MM.1S (cell line): ENCODE data around the gene MOG.

ENCODE experiments used
- DNase-seq: peaks from one replicate; pipeline ENCODE4 v3.0.0-alpha.2; 2015
- H2AFZ ChIP-seq: fragments of 300-600 bp; sonication (generic); 2 replicates; pipeline ENCODE4 v1.6.0; 2016; ENCODE audit warnings: antibody characterized with exemption, low read length
- H3F3A ChIP-seq: fragments of 300-600 bp; sonication (generic); 2 replicates; pipeline ENCODE4 v1.6.1; 2016; ENCODE audit warnings: mild to moderate bottlenecking, antibody characterized with exemption, low read length, moderate library complexity, mixed read lengths; ENCODE audit not compliant: insufficient read depth
- H3K27ac ChIP-seq: fragments of 300-600 bp; sonication (generic); 2 replicates; pipeline ENCODE4 v1.5.1; 2016; ENCODE audit warnings: mild to moderate bottlenecking, low read length
- H3K27me3 ChIP-seq: fragments of 300-600 bp; sonication (generic); replicated peaks from 2 replicates; pipeline ENCODE4 v1.6.0; 2016; ENCODE audit warnings: low read length; ENCODE audit not compliant: insufficient read depth
- H3K36me3 ChIP-seq: fragments of 300-600 bp; sonication (generic); replicated peaks from 2 replicates; pipeline ENCODE4 v1.6.1; 2016; ENCODE audit warnings: mild to moderate bottlenecking, low read length, mixed read lengths; ENCODE audit not compliant: insufficient read depth
- H3K4me1 ChIP-seq: fragments of 300-600 bp; sonication (generic); 2 replicates; pipeline ENCODE4 v1.6.1; 2016; ENCODE audit warnings: low read length, mixed read lengths
- H3K4me2 ChIP-seq: fragments of 300-600 bp; sonication (generic); 2 replicates; pipeline ENCODE4 v1.6.0; 2016; ENCODE audit warnings: low read depth, low read length
- H3K4me3 ChIP-seq: fragments of 300-600 bp; sonication (generic); 2 replicates; pipeline ENCODE4 v1.5.1; 2016; ENCODE audit warnings: low read length, mixed read lengths
- H3K79me2 ChIP-seq: fragments of 300-600 bp; sonication (generic); 2 replicates; pipeline ENCODE4 v1.6.1; 2016; ENCODE audit warnings: mixed run types, low read length, mixed read lengths
- H3K9ac ChIP-seq: fragments of 300-600 bp; sonication (generic); 2 replicates; pipeline ENCODE4 v1.6.1; 2016; ENCODE audit warnings: low read length, mixed read lengths
- H3K9me2 ChIP-seq: fragments of 300-600 bp; sonication (generic); replicated peaks from 2 replicates; pipeline ENCODE4 v1.6.1; 2016; ENCODE audit warnings: mild to moderate bottlenecking, low read length, mixed read lengths; ENCODE audit not compliant: insufficient read depth
- H3K9me3 ChIP-seq: fragments of 300-600 bp; sonication (generic); replicated peaks from 2 replicates; pipeline ENCODE4 v1.6.1; 2016; ENCODE audit warnings: mild to moderate bottlenecking, low read length, mixed read lengths; ENCODE audit not compliant: insufficient read depth
- H4K20me1 ChIP-seq: fragments of 300-600 bp; sonication (generic); 2 replicates; pipeline ENCODE4 v1.6.1; 2016; ENCODE audit warnings: mild to moderate bottlenecking, low read length, moderate library complexity, mixed read lengths; ENCODE audit not compliant: insufficient read depth
- EZH2 ChIP-seq: fragments of 300-600 bp; sonication (generic); optimal IDR thresholded peaks from 2 replicates; pipeline ENCODE3; 2017; ENCODE audit warnings: low read depth, mild to moderate bottlenecking, antibody characterized with exemption, low read length, mixed read lengths
- EZH2phosphoT487 ChIP-seq: fragments of 300-600 bp; sonication (generic); IDR thresholded peaks from 2 replicates; pipeline ENCODE4 v1.6.1; 2018; ENCODE audit warnings: antibody characterized with exemption, low read length
- TF ChIP-seq, protein P1 (sequence below): fragments of 300-600 bp; sonication (generic); IDR thresholded peaks from 2 replicates; pipeline ENCODE4 v1.5.1; 2016; ENCODE audit warnings: antibody characterized with exemption, low read length, mixed read lengths

The MOG gene

DNA sequence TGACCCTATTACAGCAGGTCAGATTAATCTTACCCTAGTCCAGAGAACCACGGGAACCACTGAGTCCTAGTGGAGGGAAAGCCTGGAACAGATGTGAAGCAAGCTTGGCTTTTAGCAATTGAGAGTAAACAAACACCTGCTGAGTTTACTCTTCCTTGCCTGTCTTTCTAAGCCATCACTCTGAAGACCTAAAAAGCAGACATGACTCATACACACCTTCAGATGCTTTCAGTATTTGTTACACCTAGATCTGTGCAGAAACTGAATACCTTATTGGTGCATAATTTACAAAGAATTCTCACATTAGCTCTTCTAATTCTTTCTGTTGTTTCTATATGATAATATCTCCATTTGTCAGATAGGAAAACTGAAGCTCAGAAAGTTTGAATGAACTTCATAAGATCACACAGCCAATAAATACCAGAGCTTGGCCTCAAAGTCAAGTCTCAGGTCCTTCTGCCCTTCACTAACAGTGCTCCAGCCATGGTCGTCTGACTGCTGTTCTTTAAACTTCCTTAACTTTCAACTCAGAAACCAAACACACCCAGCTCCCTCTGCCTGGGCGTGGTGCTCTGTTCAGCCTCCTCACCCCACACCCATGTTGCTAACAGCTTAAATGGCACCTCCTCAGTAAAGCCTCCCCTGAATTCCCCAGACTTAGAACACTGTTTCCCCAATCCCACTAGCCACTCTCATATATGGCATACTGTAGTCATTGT lies 15.3 kb upstream of the MOG start:
- Histone ChIP-seq H3K4me3 (no peak overlapping the region), H3K27me3 (no peaks in the 10 kb centered on the region), H3K4me1 (0 out of 2 replicates have a peak, but pooled peaks cover 8% of the 10 kb centered on the region), H3K9me2 (no peaks in the 10 kb centered on the region), H3K4me2 (no peak overlapping the region), H3K36me3 (no peaks in the 10 kb centered on the region), H3K9me3 (no peaks in the 10 kb centered on the region), H3K79me2 (no peaks in the 10 kb centered on the region), H2AFZ (peak overlapping the region; percentile 47), H3K27ac (no peak overlapping the region), H3F3A (peaks cover 10% of the 10 kb centered on the region; the same call in 1 of the 2 replicates), H4K20me1 (no peaks in the 10 kb centered on the region), H3K9ac (no peak overlapping the region)
- TF ChIP-seq, protein P1, sequence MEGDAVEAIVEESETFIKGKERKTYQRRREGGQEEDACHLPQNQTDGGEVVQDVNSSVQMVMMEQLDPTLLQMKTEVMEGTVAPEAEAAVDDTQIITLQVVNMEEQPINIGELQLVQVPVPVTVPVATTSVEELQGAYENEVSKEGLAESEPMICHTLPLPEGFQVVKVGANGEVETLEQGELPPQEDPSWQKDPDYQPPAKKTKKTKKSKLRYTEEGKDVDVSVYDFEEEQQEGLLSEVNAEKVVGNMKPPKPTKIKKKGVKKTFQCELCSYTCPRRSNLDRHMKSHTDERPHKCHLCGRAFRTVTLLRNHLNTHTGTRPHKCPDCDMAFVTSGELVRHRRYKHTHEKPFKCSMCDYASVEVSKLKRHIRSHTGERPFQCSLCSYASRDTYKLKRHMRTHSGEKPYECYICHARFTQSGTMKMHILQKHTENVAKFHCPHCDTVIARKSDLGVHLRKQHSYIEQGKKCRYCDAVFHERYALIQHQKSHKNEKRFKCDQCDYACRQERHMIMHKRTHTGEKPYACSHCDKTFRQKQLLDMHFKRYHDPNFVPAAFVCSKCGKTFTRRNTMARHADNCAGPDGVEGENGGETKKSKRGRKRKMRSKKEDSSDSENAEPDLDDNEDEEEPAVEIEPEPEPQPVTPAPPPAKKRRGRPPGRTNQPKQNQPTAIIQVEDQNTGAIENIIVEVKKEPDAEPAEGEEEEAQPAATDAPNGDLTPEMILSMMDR, result no peak
- TF ChIP-seq EZH2 (no peak), EZH2phosphoT487 (no peak)
- no peak for DNase-seq

GRCh38 chr6:29647927-29648642 lies 8.8 kb upstream of the MOG start:
- DNase-seq, result peak; percentile 33
- H2AFZ ChIP-seq, result no peak overlapping the region
- H3K27ac ChIP-seq, result no peak overlapping the region

GRCh38 chr6:29649701-29650673 lies 6.9 kb upstream of the MOG start:
- no peaks in the 10 kb centered on the region for H3K9me3 ChIP-seq
- no peaks in the 10 kb centered on the region for H3K27me3 ChIP-seq
- H3F3A ChIP-seq, result no peaks in the 10 kb centered on the region
- peak overlapping the region; percentile 72 for H3K9ac ChIP-seq
- H2AFZ ChIP-seq, result peak overlapping the region; percentile 85
- peak; percentile 98 for DNase-seq
- no peaks in the 10 kb centered on the region for H4K20me1 ChIP-seq
- TF ChIP-seq, protein P1, result peak; percentile 86
- no peak for TF ChIP-seq EZH2
- H3K27ac ChIP-seq, result peak overlapping the region; percentile 80
- H3K4me1 ChIP-seq, result peaks cover 4% of the 10 kb centered on the region; the same call in 1 of the 2 replicates
- no peaks in the 10 kb centered on the region for H3K9me2 ChIP-seq
- H3K4me2 ChIP-seq, result peak overlapping the region; percentile 71
- H3K79me2 ChIP-seq, result no peaks in the 10 kb centered on the region
- peak overlapping the region; percentile 71 for H3K4me3 ChIP-seq
- H3K36me3 ChIP-seq, result no peaks in the 10 kb centered on the region

More at GRCh38 chr6:29647927-29648642, 8.8 kb upstream of the MOG start:
- Histone ChIP-seq H3K9me2 (no peaks in the 10 kb centered on the region), H3K4me2 (no peak overlapping the region), H4K20me1 (no peaks in the 10 kb centered on the region), H3K9ac (no peak overlapping the region), H3K36me3 (no peaks in the 10 kb centered on the region), H3K4me1 (peaks cover 4% of the 10 kb centered on the region; the same call in 1 of the 2 replicates), H3K79me2 (no peaks in the 10 kb centered on the region), H3F3A (no peaks in the 10 kb centered on the region), H3K27me3 (no peaks in the 10 kb centered on the region), H3K4me3 (no peak overlapping the region), H3K9me3 (no peaks in the 10 kb centered on the region)
- TF ChIP-seq, protein P1, result peak; percentile 67
- TF ChIP-seq EZH2, result no peak
